GM12878 (cell line): ENCODE results near the gene PRR5L. TPM values are rescaled to one million over a fixed set of nuclear protein-coding genes. Genes with fewer than 3 reads are reported as not detected.

Experiments
- ATAC-seq: fragments of 200-7000 bp; cut with Tn5 transposase; 3 replicates; pipeline ENCODE4 v1.9.1; 2020; ENCODE audit warnings: mild to moderate bottlenecking, moderate library complexity
- BruUV-seq: library from RNA; stranded (reverse); fragments of 400-500 nt; replicated peaks from 2 replicates; lab custom pipeline; 2021; lab: Mats Ljungman, UMichigan
- CTCF ChIA-PET: fragments of 300-600 bp; sonication (Branson Sonifier 250); formaldehyde crosslinking; extraction: SDS; loops from one replicate; lab custom pipeline; 2021; ENCODE audit warnings: inconsistent platforms; lab: Yijun Ruan, JAX
- POLR2A ChIA-PET: fragments of 350-600 bp; formaldehyde crosslinking; extraction: SDS; loops from one replicate; lab custom pipeline; 2021; ENCODE audit warnings: inconsistent platforms; lab: Charles Lee
- RAD21 ChIA-PET: fragments of 300-600 bp; sonication (Branson Sonifier 250); formaldehyde crosslinking; loops from one replicate; lab custom pipeline; 2023; ENCODE audit warnings: antibody characterized with exemption; ENCODE audit not compliant: unreplicated experiment; lab: Charles Lee
- SMC1A ChIA-PET: fragments of 300-600 bp; sonication (Branson Sonifier 250); formaldehyde crosslinking; loops from one replicate; lab custom pipeline; 2023; ENCODE audit not compliant: unreplicated experiment, uncharacterized antibody; lab: Charles Lee
- DNase-seq: peaks from one replicate; pipeline ENCODE4 v3.0.0-alpha.2; 2011; ENCODE audit warnings: low read depth, low spot score
- FAIRE-seq: peaks from 3 replicates; lab custom pipeline; 2011; peaks lifted over from hg19 to GRCh38; lab: Jason Lieb, UNC
- H2AFZ ChIP-seq: 2 replicates; pipeline ENCODE4 v1.6.0; 2011; ENCODE audit warnings: low read depth, low read length, control low read depth; ENCODE audit not compliant: control insufficient read depth
- H3K27ac ChIP-seq: 2 replicates; pipeline ENCODE4 v1.5.1; 2011; ENCODE audit warnings: control low read depth; ENCODE audit not compliant: control insufficient read depth, insufficient read depth
- H3K27me3 ChIP-seq, 2 experiments: replicated peaks in 1 of 2; 2 replicates each; pipeline versions ENCODE4 v1.6.0 to v1.6.1; 2011; ENCODE audit warnings: low read length in 1 of 2; ENCODE audit not compliant: control insufficient read depth in 2 of 2, insufficient read depth in 2 of 2
- H3K36me3 ChIP-seq, 2 experiments: 2 replicates each; pipeline ENCODE4 v1.5.1; 2011; ENCODE audit warnings: low read length in 1 of 2; ENCODE audit not compliant: control insufficient read depth in 2 of 2, insufficient read depth in 2 of 2
- H3K4me1 ChIP-seq: 2 replicates; pipeline ENCODE4 v1.6.1; 2011; ENCODE audit warnings: mild to moderate bottlenecking, low read length, moderate library complexity, mixed read lengths; ENCODE audit not compliant: control insufficient read depth, insufficient read depth
- H3K4me2 ChIP-seq: 2 replicates; pipeline ENCODE4 v1.6.0; 2011; ENCODE audit warnings: control low read depth; ENCODE audit not compliant: control insufficient read depth, insufficient read depth
- H3K4me3 ChIP-seq: fragments of 200-600 bp; sonication (generic); 2 replicates; pipeline ENCODE4 v1.5.1; 2016
- H3K79me2 ChIP-seq: 2 replicates; pipeline ENCODE4 v1.6.0; 2011; ENCODE audit warnings: low read length; ENCODE audit not compliant: control insufficient read depth, insufficient read depth
- H3K9ac ChIP-seq: 2 replicates; pipeline ENCODE4 v1.8.0; 2011; ENCODE audit warnings: low read length, control low read depth, mixed read lengths; ENCODE audit not compliant: control insufficient read depth, insufficient read depth
- H3K9me3 ChIP-seq: replicated peaks from 3 replicates; pipeline ENCODE4 v1.5.1; 2011; ENCODE audit warnings: mild to moderate bottlenecking, low read length; ENCODE audit not compliant: control insufficient read depth, insufficient read depth
- H4K20me1 ChIP-seq: 2 replicates; pipeline ENCODE4 v1.6.0; 2011; ENCODE audit not compliant: control insufficient read depth, insufficient read depth
- CREM ChIP-seq: IDR thresholded peaks from 2 replicates; pipeline ENCODE4 v1.6.1; 2014; ENCODE audit warnings: antibody characterized with exemption, low read depth
- ETV6 ChIP-seq, 2 experiments: fragments of 450-650 bp in 1 of 2; IDR thresholded peaks in 1 of 2; conservative IDR thresholded peaks in 1 of 2; 2 replicates each; pipeline ENCODE4 v1.6.1; 2014; ENCODE audit warnings: antibody characterized with exemption in 1 of 2, borderline replicate concordance in 1 of 2, low read depth in 1 of 2, mild to moderate bottlenecking in 1 of 2, moderate library complexity in 1 of 2
- FOXM1 ChIP-seq: IDR thresholded peaks from 2 replicates; pipeline ENCODE4 v1.6.1; 2012; ENCODE audit warnings: low read depth, mild to moderate bottlenecking, inconsistent platforms, low read length, moderate library complexity
- JUNB ChIP-seq: IDR thresholded peaks from 2 replicates; pipeline ENCODE4 v1.6.1; 2016; ENCODE audit warnings: antibody characterized with exemption, mild to moderate bottlenecking
- MTA2 ChIP-seq: fragments of 450-650 bp; IDR thresholded peaks from 2 replicates; pipeline ENCODE4 v1.6.1; 2016; ENCODE audit warnings: low read depth, mild to moderate bottlenecking, moderate library complexity
- NBN ChIP-seq: fragments of 450-650 bp; IDR thresholded peaks from 2 replicates; pipeline ENCODE4 v1.6.1; 2016
- NFIC ChIP-seq: IDR thresholded peaks from 2 replicates; pipeline ENCODE4 v1.6.1; 2012; ENCODE audit warnings: low read depth, mild to moderate bottlenecking, inconsistent platforms, low read length, moderate library complexity
- PAX5 ChIP-seq: IDR thresholded peaks from 2 replicates; pipeline ENCODE4 v1.6.1; 2011; ENCODE audit warnings: low read depth, low read length, borderline replicate concordance
- RUNX3 ChIP-seq: IDR thresholded peaks from 2 replicates; pipeline ENCODE4 v1.6.1; 2012; ENCODE audit warnings: low read length, inconsistent platforms
- TCF7 ChIP-seq: IDR thresholded peaks from 2 replicates; pipeline ENCODE4 v1.6.1; 2014; ENCODE audit warnings: antibody characterized with exemption, borderline replicate concordance
- YBX1 ChIP-seq: fragments of 450-650 bp; IDR thresholded peaks from 2 replicates; pipeline ENCODE4 v1.6.1; 2016; ENCODE audit warnings: antibody characterized with exemption
- WGBS: methylation state at CpG from one replicate; pipeline ENCODE4 v1.1.6; 2016; ENCODE audit warnings: low lambda C conversion rate; ENCODE audit not compliant: insufficient replicate concordance, insufficient coverage; ENCODE audit errors: missing lambda C conversion rate; 5-methylcytosine and 5-hydroxymethylcytosine counted together
- in situ Hi-C: fragments of 300-500 bp; cut with MboI; formaldehyde crosslinking; loops from 9 replicates; pipeline ENCODE4 v1.14.3; 2018; ENCODE audit warnings: mixed read lengths
- intact Hi-C: fragments of 100-400 bp; cut with micrococcal nuclease; formaldehyde crosslinking; loops from one replicate; pipeline ENCODE4 v1.14.2; 2022; ENCODE audit not compliant: unreplicated experiment
- polyA plus RNA-seq, 11 experiments: library from polyadenylated mRNA; depleted of rRNA in 4 of 11; unstranded in 6 of 11; stranded (reverse) in 5 of 11; fragments of >200 nt; fragmentation: Nextera tagmentation in 4 of 11; fragmentation: Illumina TruSeq in 1 of 11; extraction: Ambion mirVana in 4 of 11; extraction: Trizol in 1 of 11; gene quantifications; 1 replicate in 1 of 11; 2 replicates in 10 of 11; pipeline versions ENCODE4 v1.2.1 to v1.2.3, GENCODE V29; 2011 to 2016; ENCODE audit warnings: inconsistent platforms in 2 of 11, missing spikeins in 2 of 11, low read depth in 1 of 11
- total RNA-seq, 4 experiments: library from RNA; depleted of rRNA in 3 of 4; stranded (reverse); fragments of >200 nt in 3 of 4; fragmentation: Illumina TruSeq in 1 of 4; extraction: Trizol in 1 of 4; gene quantifications; 2 replicates each; pipeline versions ENCODE4 v1.2.1 to v1.2.3, GENCODE V29; 2013 to 2021
- TF ChIP-seq, protein P1 (sequence below): fragments of 450-650 bp; IDR thresholded peaks from 2 replicates; pipeline ENCODE4 v1.6.1; 2017; ENCODE audit warnings: mild to moderate bottlenecking, moderate library complexity
- TF ChIP-seq, protein P2 (sequence below): fragments of 150-350 bp; IDR thresholded peaks from 2 replicates; pipeline ENCODE4 v1.6.1; 2016; ENCODE audit warnings: low read depth, low read length
- TF ChIP-seq, protein P3 (sequence below): IDR thresholded peaks from 2 replicates; pipeline ENCODE4 v1.6.1; 2012; ENCODE audit warnings: low read length, inconsistent platforms
- TF ChIP-seq, protein P4 (sequence below): fragments of 450-650 bp; IDR thresholded peaks from 2 replicates; pipeline ENCODE4 v1.6.1; 2016; ENCODE audit warnings: mild to moderate bottlenecking

Gene PRR5L
- total and polyA plus RNA-seq, 10 of the 15 experiments (the other 5 are each of a cell fraction or from before 2014, with no cell fraction given), result 0.11 to 4.2 (median 0.67) TPM; not detected in 1

- Histone ChIP-seq H3K36me3 (no peaks in the 10 kb centered on the region), H3K4me1 (peaks cover 42% of the 10 kb centered on the region), H3K9ac (no peak overlapping the region), H3K27me3 (no peaks in the 10 kb centered on the region; a peak in 1 of 4 replicates), H3K4me3 (no peak overlapping the region), H3K27ac (no peak overlapping the region), H3K9me3 (no peaks in the 10 kb centered on the region), H4K20me1 (no peaks in the 10 kb centered on the region), H3K79me2 (no peaks in the 10 kb centered on the region), H2AFZ (no peak overlapping the region), H3K4me2 (peak overlapping the region; percentile 7; the same call in 1 of the 2 replicates)
- SMC1A ChIA-PET, result interaction anchor here (1.1 kb wide), 1 partner anchor 50 kb away, joined by 3 read pairs; no protein-coding TSS in a partner anchor
- in situ Hi-C loops (no loop called here), intact Hi-C loops (no loop called here)
- 8% methylated on average over 3 of the region's 3 CpGs for WGBS
- DNase-seq (no peak), ATAC-seq (peak; percentile 46), FAIRE-seq (no peak)
- POLR2A ChIA-PET, result no interaction called here
- BruUV-seq, result no TSS peak
- RAD21 ChIA-PET, result interaction anchor here (1.5 kb wide), 1 partner anchor 20 kb away, joined by 3 read pairs; no protein-coding TSS in a partner anchor
- CTCF ChIA-PET, result interaction anchor here (0.8 to 1.1 kb wide), 2 partner anchors 68 to 133 kb away, joined by 3 to 4 read pairs; no protein-coding TSS in a partner anchor
- TF ChIP-seq, protein P1, sequence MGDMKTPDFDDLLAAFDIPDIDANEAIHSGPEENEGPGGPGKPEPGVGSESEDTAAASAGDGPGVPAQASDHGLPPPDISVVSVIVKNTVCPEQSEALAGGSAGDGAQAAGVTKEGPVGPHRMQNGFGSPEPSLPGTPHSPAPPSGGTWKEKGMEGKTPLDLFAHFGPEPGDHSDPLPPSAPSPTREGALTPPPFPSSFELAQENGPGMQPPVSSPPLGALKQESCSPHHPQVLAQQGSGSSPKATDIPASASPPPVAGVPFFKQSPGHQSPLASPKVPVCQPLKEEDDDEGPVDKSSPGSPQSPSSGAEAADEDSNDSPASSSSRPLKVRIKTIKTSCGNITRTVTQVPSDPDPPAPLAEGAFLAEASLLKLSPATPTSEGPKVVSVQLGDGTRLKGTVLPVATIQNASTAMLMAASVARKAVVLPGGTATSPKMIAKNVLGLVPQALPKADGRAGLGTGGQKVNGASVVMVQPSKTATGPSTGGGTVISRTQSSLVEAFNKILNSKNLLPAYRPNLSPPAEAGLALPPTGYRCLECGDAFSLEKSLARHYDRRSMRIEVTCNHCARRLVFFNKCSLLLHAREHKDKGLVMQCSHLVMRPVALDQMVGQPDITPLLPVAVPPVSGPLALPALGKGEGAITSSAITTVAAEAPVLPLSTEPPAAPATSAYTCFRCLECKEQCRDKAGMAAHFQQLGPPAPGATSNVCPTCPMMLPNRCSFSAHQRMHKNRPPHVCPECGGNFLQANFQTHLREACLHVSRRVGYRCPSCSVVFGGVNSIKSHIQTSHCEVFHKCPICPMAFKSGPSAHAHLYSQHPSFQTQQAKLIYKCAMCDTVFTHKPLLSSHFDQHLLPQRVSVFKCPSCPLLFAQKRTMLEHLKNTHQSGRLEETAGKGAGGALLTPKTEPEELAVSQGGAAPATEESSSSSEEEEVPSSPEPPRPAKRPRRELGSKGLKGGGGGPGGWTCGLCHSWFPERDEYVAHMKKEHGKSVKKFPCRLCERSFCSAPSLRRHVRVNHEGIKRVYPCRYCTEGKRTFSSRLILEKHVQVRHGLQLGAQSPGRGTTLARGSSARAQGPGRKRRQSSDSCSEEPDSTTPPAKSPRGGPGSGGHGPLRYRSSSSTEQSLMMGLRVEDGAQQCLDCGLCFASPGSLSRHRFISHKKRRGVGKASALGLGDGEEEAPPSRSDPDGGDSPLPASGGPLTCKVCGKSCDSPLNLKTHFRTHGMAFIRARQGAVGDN, result no peak
- TF ChIP-seq, protein P2, sequence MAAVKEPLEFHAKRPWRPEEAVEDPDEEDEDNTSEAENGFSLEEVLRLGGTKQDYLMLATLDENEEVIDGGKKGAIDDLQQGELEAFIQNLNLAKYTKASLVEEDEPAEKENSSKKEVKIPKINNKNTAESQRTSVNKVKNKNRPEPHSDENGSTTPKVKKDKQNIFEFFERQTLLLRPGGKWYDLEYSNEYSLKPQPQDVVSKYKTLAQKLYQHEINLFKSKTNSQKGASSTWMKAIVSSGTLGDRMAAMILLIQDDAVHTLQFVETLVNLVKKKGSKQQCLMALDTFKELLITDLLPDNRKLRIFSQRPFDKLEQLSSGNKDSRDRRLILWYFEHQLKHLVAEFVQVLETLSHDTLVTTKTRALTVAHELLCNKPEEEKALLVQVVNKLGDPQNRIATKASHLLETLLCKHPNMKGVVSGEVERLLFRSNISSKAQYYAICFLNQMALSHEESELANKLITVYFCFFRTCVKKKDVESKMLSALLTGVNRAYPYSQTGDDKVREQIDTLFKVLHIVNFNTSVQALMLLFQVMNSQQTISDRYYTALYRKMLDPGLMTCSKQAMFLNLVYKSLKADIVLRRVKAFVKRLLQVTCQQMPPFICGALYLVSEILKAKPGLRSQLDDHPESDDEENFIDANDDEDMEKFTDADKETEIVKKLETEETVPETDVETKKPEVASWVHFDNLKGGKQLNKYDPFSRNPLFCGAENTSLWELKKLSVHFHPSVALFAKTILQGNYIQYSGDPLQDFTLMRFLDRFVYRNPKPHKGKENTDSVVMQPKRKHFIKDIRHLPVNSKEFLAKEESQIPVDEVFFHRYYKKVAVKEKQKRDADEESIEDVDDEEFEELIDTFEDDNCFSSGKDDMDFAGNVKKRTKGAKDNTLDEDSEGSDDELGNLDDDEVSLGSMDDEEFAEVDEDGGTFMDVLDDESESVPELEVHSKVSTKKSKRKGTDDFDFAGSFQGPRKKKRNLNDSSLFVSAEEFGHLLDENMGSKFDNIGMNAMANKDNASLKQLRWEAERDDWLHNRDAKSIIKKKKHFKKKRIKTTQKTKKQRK, result no peak
- peak; percentile 81 for TF ChIP-seq RUNX3
- peak; percentile 35; the same call in 1 of the 2 replicates for TF ChIP-seq CREM
- peak; percentile 86 for TF ChIP-seq TCF7
- no peak for TF ChIP-seq YBX1
- TF ChIP-seq JUNB, result peak; percentile 59
- TF ChIP-seq, protein P3, sequence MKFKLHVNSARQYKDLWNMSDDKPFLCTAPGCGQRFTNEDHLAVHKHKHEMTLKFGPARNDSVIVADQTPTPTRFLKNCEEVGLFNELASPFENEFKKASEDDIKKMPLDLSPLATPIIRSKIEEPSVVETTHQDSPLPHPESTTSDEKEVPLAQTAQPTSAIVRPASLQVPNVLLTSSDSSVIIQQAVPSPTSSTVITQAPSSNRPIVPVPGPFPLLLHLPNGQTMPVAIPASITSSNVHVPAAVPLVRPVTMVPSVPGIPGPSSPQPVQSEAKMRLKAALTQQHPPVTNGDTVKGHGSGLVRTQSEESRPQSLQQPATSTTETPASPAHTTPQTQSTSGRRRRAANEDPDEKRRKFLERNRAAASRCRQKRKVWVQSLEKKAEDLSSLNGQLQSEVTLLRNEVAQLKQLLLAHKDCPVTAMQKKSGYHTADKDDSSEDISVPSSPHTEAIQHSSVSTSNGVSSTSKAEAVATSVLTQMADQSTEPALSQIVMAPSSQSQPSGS, result peak; percentile 32; the same call in 1 of the 2 replicates
- 0 out of 2 replicates have a peak, but pooled peaks have one; percentile 42 for TF ChIP-seq FOXM1
- no peak for TF ChIP-seq NBN
- TF ChIP-seq PAX5, result peak; percentile 79; the same call in 1 of the 2 replicates
- TF ChIP-seq, protein P4, sequence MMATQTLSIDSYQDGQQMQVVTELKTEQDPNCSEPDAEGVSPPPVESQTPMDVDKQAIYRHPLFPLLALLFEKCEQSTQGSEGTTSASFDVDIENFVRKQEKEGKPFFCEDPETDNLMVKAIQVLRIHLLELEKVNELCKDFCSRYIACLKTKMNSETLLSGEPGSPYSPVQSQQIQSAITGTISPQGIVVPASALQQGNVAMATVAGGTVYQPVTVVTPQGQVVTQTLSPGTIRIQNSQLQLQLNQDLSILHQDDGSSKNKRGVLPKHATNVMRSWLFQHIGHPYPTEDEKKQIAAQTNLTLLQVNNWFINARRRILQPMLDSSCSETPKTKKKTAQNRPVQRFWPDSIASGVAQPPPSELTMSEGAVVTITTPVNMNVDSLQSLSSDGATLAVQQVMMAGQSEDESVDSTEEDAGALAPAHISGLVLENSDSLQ, result 0 out of 2 replicates have a peak, but pooled peaks have one; percentile 12
- TF ChIP-seq ETV6 (conservative IDR thresholded peaks at IDR 0.05 in 1 of 2, IDR thresholded peaks at IDR 0.05 in 1 of 2; ENCODE audit: borderline replicate concordance in 1 of 2, low read depth in 1 of 2), result peak in 1 of 2 experiments; percentile 37; a peak in 1 of 4 replicates
- TF ChIP-seq NFIC, result peak; percentile 65
- no peak for TF ChIP-seq MTA2
Measured at GRCh38 chr11:36360318-36360717, 64.2 kb downstream of the PRR5L start.
